Activated CD8-positive, alpha-beta T cell treated with anti-CD3 and anti-CD28 coated beads, Interleukin-2, amount 10 ng/mL, durations not matched to agents 7 days and 5 days (primary cell): ENCODE results near the gene TUBGCP3. TPM values are rescaled to one million over a fixed set of nuclear protein-coding genes. Genes with fewer than 3 reads are reported as not detected.

Source experiments
- ATAC-seq: fragments of 150-1000 bp; cut with Tn5 transposase; one replicate; pipeline ENCODE4 v1.10.0; 2021; ENCODE audit warnings: moderate library complexity
- CTCF ChIA-PET: fragments of 350-600 bp; sonication (Branson Sonifier 250); formaldehyde crosslinking; loops from one replicate; lab custom pipeline; 2021; ENCODE audit warnings: antibody characterized with exemption; lab: Charles Lee
- POLR2A ChIA-PET: fragments of 350-600 bp; sonication (Branson Sonifier 250); formaldehyde crosslinking; loops from one replicate; lab custom pipeline; 2021; ENCODE audit warnings: antibody characterized with exemption; lab: Charles Lee
- DNase-seq: peaks from one replicate; pipeline ENCODE4 v3.0.0-alpha.2; 2020
- H3K27ac Mint-ChIP-seq: one replicate; pipeline ENCODE4 v1.8.0; 2021; ENCODE audit warnings: mild to moderate bottlenecking, mixed read lengths
- H3K27me3 Mint-ChIP-seq: one replicate; pipeline ENCODE4 v1.8.0; 2021; ENCODE audit warnings: low read depth, mixed read lengths
- H3K36me3 Mint-ChIP-seq: one replicate; pipeline ENCODE4 v1.8.0; 2021; ENCODE audit warnings: low read depth, mixed read lengths
- H3K4me1 Mint-ChIP-seq: one replicate; pipeline ENCODE4 v1.8.0; 2021; ENCODE audit warnings: low read depth, mixed read lengths
- H3K4me3 Mint-ChIP-seq: one replicate; pipeline ENCODE4 v1.8.0; 2021; ENCODE audit warnings: mild to moderate bottlenecking, mixed read lengths
- H3K9me3 Mint-ChIP-seq: one replicate; pipeline ENCODE4 v1.8.0; 2022; ENCODE audit warnings: mixed read lengths; ENCODE audit not compliant: insufficient read depth
- total RNA-seq, 2 experiments: library from RNA; stranded (reverse); gene quantifications; one replicate each; pipeline ENCODE4 v1.2.3, GENCODE V29; 2021

TUBGCP3 gene
- total RNA-seq, 2 experiments from 2014 or later, result 57.4 to 66.5 TPM

DNA sequence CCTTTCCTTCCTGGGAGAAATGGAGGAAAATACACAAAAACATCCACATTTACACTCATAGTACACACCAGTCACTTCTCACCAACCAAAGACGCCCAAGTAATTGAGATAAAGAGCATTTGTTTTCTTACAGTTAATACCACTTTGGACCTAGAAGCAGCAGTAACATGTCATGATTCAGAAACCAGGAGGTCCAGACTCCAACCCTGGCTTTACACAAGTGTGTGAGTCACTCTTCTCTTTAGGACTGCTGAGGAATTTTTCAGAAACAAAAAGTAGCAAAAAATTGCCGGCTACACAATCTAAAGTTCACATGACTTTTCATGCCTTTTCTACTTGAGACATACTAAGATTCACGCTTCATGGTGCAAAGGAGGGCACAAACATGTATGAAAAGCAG is 42.1 kb downstream of the TUBGCP3 start:
- Mint-ChIP-seq H3K27ac (no peak overlapping the region), H3K27me3 (no peaks in the 10 kb centered on the region), H3K36me3 (peaks cover 62% of the 10 kb centered on the region), H3K4me1 (peaks cover 4% of the 10 kb centered on the region), H3K9me3 (no peaks in the 10 kb centered on the region), H3K4me3 (no peak overlapping the region)
- DNase-seq (no peak), ATAC-seq (no peak)
- ChIA-PET CTCF (no interaction called here), POLR2A (no interaction called here)

DNA sequence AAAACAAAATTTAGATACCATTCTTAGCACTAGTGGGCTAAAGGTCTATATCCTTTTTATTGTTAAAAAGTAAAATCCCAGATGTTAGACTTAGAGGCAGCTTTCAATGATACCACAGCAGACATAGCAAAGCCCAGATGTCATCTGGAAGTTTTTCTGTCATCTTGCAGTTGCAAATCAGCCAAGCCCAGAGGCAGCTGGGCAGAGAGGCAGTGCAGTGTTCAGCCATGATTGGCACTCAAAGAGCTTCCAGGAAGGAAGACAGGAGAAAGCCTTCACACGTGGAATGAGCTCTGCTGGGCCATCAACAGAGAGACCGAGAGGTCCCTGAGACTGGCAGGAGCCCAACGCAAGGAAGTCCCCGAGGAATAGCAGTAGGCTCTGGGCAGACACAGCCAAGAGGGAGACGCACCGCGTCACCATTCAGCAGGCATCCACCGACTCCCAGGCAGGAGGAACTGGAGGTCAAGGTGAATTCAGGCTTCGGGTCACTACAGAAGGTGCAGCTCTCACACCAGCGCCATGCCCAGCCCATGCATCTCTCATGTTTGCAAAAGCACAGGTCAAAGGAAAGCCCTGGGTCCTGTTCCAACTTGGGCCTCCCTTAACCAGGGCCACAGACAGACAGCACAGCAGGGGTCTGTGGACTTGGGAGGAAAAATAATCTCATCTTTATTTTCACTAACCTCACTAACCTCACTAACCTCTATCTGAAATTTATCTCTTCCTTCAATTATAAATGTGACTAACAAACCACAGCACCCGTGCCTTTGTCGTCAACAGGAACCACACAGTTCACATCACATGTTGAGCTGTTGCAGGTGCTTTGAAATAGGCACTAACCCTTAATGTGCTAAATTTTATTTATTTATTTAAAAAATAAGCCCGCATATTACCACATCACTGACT is 54.9 kb downstream of the TUBGCP3 start:
- POLR2A ChIA-PET, result no interaction called here
- DNase-seq (peak; percentile 35), ATAC-seq (peak; percentile 60)
- CTCF ChIA-PET, result no interaction called here
- Mint-ChIP-seq H3K27me3 (no peaks in the 10 kb centered on the region), H3K27ac (no peak overlapping the region), H3K9me3 (no peaks in the 10 kb centered on the region), H3K36me3 (peaks cover 14% of the 10 kb centered on the region), H3K4me3 (no peak overlapping the region), H3K4me1 (peaks cover 15% of the 10 kb centered on the region)

DNA sequence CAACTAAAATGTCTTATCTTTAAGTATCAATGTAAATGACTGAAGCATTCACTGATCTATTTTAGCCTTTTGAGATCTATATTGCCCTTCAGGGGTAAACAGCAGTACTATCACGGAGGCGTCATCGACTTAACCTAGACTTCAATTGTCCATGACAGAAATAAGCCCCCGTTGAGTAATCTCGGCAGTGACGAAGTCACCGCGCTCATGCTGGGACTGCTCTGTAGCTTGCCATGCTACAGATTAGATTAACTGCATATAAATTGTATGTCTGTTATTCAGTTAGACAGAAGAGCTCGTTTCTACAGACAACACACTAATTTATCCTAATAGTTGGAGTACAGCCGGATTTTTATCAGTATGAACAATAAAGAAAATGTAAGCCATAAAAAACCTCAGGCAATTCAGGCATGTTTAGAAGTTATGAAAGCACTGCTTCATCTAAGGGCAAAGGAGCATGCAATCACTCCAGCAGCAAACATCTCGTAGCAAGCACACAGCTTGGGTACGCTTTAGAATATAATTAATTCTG is 56.6 kb downstream of the TUBGCP3 start:
- CTCF ChIA-PET, result no interaction called here
- H3K27me3 Mint-ChIP-seq, result no peaks in the 10 kb centered on the region

DNA sequence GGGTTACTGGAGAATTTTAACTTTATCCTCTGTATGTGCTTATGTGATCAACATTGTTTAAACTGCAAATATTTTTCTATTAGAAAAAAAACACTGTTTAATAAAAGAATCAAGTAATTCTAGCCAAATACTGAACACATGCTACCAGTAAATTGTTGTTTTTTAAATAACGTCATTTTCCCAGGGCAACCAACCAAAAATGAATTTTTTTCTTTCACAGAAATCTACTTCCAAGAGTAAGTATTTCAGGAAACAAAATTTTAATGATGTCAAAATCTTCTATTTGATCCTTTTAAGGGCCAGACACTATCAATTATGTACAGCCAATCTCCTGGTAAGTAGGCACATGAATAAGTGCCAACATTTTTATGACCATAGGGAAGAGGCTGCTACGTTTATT is 57.1 kb downstream of the TUBGCP3 start:
- H3K9me3 Mint-ChIP-seq, result no peaks in the 10 kb centered on the region
- peaks cover 15% of the 10 kb centered on the region for H3K4me1 Mint-ChIP-seq
- ChIA-PET CTCF (no interaction called here), POLR2A (no interaction called here)
- no peak overlapping the region for H3K4me3 Mint-ChIP-seq
- H3K27ac Mint-ChIP-seq, result no peak overlapping the region
- peaks cover 3% of the 10 kb centered on the region for H3K36me3 Mint-ChIP-seq
- H3K27me3 Mint-ChIP-seq, result no peaks in the 10 kb centered on the region
- ATAC-seq (no peak), DNase-seq (no peak)

More for the DNA sequence above, 56.6 kb downstream of the TUBGCP3 start:
- peaks cover 7% of the 10 kb centered on the region for H3K36me3 Mint-ChIP-seq
- H3K27ac Mint-ChIP-seq, result no peak overlapping the region
- no peaks in the 10 kb centered on the region for H3K9me3 Mint-ChIP-seq
- POLR2A ChIA-PET, result no interaction called here
- no peak for DNase-seq
- peaks cover 15% of the 10 kb centered on the region for H3K4me1 Mint-ChIP-seq
- ATAC-seq, result no peak
- H3K4me3 Mint-ChIP-seq, result no peak overlapping the region

DNA sequence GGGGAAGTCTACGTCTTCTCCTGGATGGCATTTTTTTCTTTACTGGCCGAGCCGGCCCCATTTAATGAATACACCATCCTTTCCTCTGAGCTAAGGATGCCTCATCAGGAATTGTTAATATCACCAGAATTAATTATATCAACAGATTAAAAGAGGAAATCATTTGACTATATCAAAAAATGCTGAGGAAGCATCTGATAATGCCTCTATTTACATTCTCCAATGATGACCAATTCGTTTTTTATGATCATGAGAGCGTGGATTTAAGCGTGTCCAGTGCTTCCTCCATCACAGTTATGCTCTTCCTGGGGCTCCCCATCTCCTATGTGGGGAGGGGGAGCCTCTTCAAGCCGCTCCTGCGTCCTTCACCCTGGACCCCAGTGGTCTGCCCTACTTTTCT is 58.7 kb downstream of the TUBGCP3 start:
- DNase-seq (no peak), ATAC-seq (no peak)
- ChIA-PET CTCF (no interaction called here), POLR2A (no interaction called here)
- Mint-ChIP-seq H3K27me3 (no peaks in the 10 kb centered on the region), H3K9me3 (no peaks in the 10 kb centered on the region), H3K4me1 (peaks cover 10% of the 10 kb centered on the region), H3K36me3 (no peaks in the 10 kb centered on the region), H3K4me3 (no peak overlapping the region), H3K27ac (no peak overlapping the region)

DNA sequence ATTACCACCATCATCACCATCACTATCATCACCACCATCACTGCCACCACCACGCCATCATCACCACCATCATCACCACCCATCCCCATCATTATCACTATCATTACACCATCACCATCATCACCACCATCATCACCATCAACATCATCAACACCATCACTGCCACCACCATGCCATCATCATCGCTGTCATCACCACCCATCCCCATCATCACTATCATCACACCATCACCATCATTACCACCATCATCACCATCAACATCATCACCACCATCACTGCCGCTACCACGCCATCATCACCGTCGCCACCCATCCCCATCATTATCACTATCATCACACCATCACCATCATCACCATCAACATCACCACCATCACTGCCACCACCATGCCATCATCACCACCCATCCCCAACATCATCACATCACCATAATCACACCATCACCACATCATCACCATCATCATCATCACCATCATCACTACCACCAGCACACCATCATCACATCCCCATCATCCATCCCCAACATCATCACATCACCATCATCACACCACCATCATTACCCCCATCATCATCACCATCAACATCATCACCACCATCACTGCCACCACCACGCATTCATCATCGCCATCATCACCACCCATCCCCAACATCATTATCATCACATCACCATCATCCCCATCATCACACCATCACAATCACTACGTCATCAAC is 61.7 kb downstream of the TUBGCP3 start:
- Mint-ChIP-seq H3K4me1 (no peaks in the 10 kb centered on the region), H3K9me3 (no peaks in the 10 kb centered on the region), H3K36me3 (peaks cover under 1% of the 10 kb centered on the region), H3K27ac (no peak overlapping the region), H3K4me3 (no peak overlapping the region), H3K27me3 (no peaks in the 10 kb centered on the region)
- ChIA-PET CTCF (no interaction called here), POLR2A (interaction anchor here (0.5 kb wide), 1 partner anchor 77 kb away, joined by 3 read pairs; no protein-coding TSS in a partner anchor)
- no peak for DNase-seq
- ATAC-seq, result no peak

DNA sequence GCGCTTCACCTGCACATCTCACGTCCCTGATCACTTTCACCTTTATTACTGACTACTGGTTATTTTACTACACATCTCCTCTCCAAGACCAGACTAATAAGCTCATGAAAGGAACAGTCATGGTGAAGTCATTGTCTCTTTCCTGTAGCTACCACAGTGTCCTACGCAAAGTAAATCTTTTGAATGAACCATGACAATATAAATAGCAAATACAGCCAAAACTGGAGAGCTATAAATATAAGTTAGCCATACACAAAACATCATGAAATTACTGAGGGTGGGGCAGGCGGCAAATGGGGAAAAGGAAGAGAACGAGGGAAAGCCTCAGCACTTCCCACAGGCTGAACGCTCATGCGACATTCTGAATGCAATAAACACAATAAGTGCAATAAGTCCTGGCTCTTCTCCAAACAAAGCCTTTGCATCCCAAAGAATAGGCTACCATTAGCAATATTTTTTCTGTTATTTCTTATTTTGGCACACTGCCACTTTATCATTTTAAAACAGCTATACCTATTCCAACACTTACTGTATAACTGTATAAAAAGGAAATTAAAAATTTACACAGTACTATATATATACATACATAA is 62.5 kb downstream of the TUBGCP3 start:
- no peak for DNase-seq
- Mint-ChIP-seq H3K4me1 (no peaks in the 10 kb centered on the region), H3K4me3 (no peak overlapping the region), H3K27me3 (no peaks in the 10 kb centered on the region), H3K27ac (no peak overlapping the region), H3K9me3 (no peaks in the 10 kb centered on the region), H3K36me3 (peaks cover 4% of the 10 kb centered on the region)
- ChIA-PET CTCF (interaction anchor here (1.1 kb wide), 1 partner anchor 81 kb away, joined by 3 read pairs; no protein-coding TSS in a partner anchor), POLR2A (no interaction called here)
- no peak for ATAC-seq

DNA sequence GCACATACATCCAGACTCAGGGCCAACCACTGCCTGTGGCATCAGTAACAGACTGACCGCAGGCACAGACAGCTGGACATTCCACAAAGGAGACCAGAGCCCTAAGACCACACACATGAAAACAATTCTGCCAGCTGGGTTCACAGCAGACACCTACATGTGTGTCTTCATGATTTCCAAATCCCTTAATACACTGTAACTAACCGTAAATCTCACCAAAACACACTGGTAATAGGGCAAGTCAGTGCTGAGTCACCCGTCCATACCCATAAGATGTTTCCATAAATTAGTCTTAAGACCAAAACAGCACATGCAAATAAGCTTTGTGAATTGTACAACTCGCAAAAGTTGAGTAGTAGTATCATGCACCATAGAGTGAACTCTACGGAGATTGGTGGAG is 65.4 kb downstream of the TUBGCP3 start:
- no peaks in the 10 kb centered on the region for H3K4me1 Mint-ChIP-seq
- CTCF ChIA-PET, result no interaction called here
- H3K36me3 Mint-ChIP-seq, result peaks cover 12% of the 10 kb centered on the region

DNA sequence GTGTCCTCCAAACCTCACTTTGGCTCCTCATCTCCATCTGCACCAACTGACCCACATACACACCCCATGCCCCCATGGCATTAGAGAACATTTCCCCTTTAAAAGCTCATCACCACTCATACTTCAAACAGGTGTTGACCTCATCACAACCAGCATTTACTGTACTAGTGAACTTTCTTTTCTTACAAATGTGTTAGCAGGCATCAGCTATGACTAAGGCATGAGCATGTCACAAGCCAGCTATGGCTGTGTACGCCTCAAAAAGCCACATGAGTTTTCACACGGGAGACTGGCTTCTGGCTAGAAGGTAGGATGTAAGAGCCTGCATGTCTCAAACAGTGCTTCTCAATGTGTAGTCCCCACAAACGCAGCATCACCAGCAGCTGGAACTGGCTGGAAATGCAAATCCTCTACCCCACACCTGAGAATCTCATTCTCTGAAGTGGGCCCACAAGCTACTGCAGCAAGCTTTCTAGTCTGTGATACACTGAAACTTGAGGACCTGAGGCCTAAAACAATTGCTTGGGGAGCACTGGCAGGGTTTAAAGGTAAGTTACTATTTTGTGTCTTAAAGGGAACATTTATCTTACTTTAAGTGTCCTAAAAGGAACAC is 66.8 kb downstream of the TUBGCP3 start:
- H3K27me3 Mint-ChIP-seq, result no peaks in the 10 kb centered on the region
- H3K9me3 Mint-ChIP-seq, result no peaks in the 10 kb centered on the region
- no peak overlapping the region for H3K27ac Mint-ChIP-seq
- ATAC-seq, result no peak
- POLR2A ChIA-PET, result no interaction called here
- CTCF ChIA-PET, result no interaction called here
- peaks cover 18% of the 10 kb centered on the region for H3K36me3 Mint-ChIP-seq
- no peak overlapping the region for H3K4me3 Mint-ChIP-seq
- DNase-seq, result no peak
- H3K4me1 Mint-ChIP-seq, result no peaks in the 10 kb centered on the region

More for the DNA sequence above, 65.4 kb downstream of the TUBGCP3 start:
- Mint-ChIP-seq H3K27me3 (no peaks in the 10 kb centered on the region), H3K9me3 (no peaks in the 10 kb centered on the region), H3K4me3 (no peak overlapping the region), H3K27ac (no peak overlapping the region)
- POLR2A ChIA-PET, result no interaction called here
- DNase-seq, result no peak
- no peak for ATAC-seq

DNA sequence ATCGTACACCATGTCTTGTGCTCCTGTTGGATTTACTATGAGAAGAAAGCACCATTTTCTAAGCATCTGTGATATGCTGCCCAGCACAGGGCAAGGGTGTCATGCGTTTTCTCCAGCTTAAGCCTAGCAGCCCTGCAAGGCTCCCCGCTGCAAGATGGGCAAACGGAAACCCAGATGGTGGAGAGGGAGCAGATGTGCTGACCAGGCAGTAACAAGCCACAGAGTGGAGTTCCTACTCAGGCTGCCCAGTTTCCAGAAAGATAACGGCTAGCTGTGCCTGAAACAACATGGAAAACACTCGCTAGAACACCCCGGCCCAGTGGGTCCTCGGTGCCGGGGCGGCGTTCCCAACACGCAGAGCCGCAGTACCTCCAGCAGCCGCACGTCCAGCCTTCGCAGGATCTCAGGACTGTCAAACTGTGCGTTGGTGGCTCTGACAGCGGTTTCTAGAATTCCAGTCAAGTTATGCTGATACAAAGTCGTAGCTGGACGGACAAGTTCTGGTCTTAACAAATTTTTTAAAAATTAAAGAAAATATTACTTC is 68.4 kb downstream of the TUBGCP3 start:
- H3K36me3 Mint-ChIP-seq, result peaks cover 24% of the 10 kb centered on the region
- ChIA-PET CTCF (no interaction called here), POLR2A (no interaction called here)
- ATAC-seq (no peak), DNase-seq (no peak)
- no peaks in the 10 kb centered on the region for H3K27me3 Mint-ChIP-seq
- no peak overlapping the region for H3K4me3 Mint-ChIP-seq
- no peaks in the 10 kb centered on the region for H3K9me3 Mint-ChIP-seq
- no peaks in the 10 kb centered on the region for H3K4me1 Mint-ChIP-seq
- H3K27ac Mint-ChIP-seq, result no peak overlapping the region

DNA sequence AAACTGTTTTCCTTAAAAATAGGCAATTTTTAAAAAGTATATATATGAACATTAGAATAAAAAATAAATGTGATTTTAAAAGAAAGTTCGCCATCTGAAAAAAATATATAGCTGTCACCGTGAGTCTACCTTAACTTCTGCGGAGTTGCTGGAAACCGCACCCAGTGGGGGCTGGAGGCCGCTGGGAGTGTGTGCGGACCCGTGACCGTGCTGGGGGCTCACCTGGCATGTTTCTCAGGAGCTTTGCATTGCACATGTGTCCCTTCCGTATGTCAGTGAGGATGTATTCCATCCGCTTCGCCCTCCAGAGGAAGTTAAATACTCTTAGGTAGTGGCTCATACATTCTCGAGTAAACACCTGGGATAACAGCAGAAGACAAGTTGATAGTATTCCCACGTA is 71.7 kb downstream of the TUBGCP3 start:
- no peak for ATAC-seq
- H3K27me3 Mint-ChIP-seq, result no peaks in the 10 kb centered on the region
- H3K4me1 Mint-ChIP-seq, result no peaks in the 10 kb centered on the region
- ChIA-PET POLR2A (no interaction called here), CTCF (no interaction called here)
- no peak overlapping the region for H3K27ac Mint-ChIP-seq
- no peak for DNase-seq
- H3K4me3 Mint-ChIP-seq, result no peak overlapping the region
- H3K36me3 Mint-ChIP-seq, result peaks cover 29% of the 10 kb centered on the region
- no peaks in the 10 kb centered on the region for H3K9me3 Mint-ChIP-seq
